Measurements from ENCODE around the gene ATP8A2. TPM values are rescaled to one million over a fixed set of nuclear protein-coding genes. Genes with fewer than 3 reads are reported as not detected.

ATP8A2 gene
- total RNA-seq, 2 experiments from 2014 or later: 0.28 to 0.32 TPM

- CTCF ChIA-PET: interaction anchor here (1.3 kb wide), 1 partner anchor 74 kb away, joined by 3 read pairs; no protein-coding TSS in a partner anchor
- H3K27ac Mint-ChIP-seq: no peak overlapping the region
- H3K9me3 Mint-ChIP-seq (ENCODE audit: low read depth): peaks cover 3% of the 10 kb centered on the region
- peaks cover 5% of the 10 kb centered on the region for H3K36me3 Mint-ChIP-seq
- peaks cover 21% of the 10 kb centered on the region for H3K4me1 Mint-ChIP-seq
- H3K27me3 Mint-ChIP-seq: peaks cover 26% of the 10 kb centered on the region
- DNase-seq: no peak
- no peak for ATAC-seq
- no peak overlapping the region for H3K4me3 Mint-ChIP-seq
These were observed 530.7 kb downstream of the ATP8A2 start for GRCh38 chr13:25902455-25902854.

GRCh38 chr13:25902891-25903341, 531.1 kb downstream of the ATP8A2 start:
- ATAC-seq (peak; percentile 69), DNase-seq (peak; percentile 60)
- Mint-ChIP-seq H3K9me3 (ENCODE audit: low read depth) (no peaks in the 10 kb centered on the region), H3K27ac (no peak overlapping the region), H3K36me3 (peaks cover 4% of the 10 kb centered on the region), H3K4me1 (peaks cover 21% of the 10 kb centered on the region), H3K4me3 (no peak overlapping the region), H3K27me3 (peaks cover 21% of the 10 kb centered on the region)
- CTCF ChIA-PET: no interaction called here

DNA sequence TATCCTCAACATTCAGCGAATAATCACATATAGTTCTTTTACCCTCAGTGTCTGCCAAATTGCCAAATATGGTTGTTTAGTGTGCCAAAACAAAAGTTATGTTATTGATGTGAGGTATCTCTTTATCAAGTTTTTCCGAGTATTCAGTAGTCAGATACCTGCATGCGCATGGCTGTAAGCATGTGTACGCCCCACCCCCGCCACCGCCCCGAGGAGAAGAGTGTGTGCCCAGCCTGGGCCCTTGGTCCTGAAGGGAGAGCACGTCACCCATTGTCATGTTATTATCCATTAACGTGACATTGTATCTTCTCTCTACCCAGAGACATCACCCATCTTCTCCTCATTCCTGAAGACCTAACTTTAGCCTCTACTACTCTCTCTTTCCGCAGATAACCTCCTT, 533.1 kb downstream of the ATP8A2 start:
- H3K27me3 Mint-ChIP-seq: peaks cover 10% of the 10 kb centered on the region
- ATAC-seq (no peak), DNase-seq (no peak)
- H3K4me1 Mint-ChIP-seq: peaks cover 14% of the 10 kb centered on the region
- CTCF ChIA-PET: no interaction called here
- H3K4me3 Mint-ChIP-seq: no peak overlapping the region
- no peaks in the 10 kb centered on the region for H3K36me3 Mint-ChIP-seq
- H3K27ac Mint-ChIP-seq: no peak overlapping the region
- no peaks in the 10 kb centered on the region for H3K9me3 Mint-ChIP-seq (ENCODE audit: low read depth)

DNA sequence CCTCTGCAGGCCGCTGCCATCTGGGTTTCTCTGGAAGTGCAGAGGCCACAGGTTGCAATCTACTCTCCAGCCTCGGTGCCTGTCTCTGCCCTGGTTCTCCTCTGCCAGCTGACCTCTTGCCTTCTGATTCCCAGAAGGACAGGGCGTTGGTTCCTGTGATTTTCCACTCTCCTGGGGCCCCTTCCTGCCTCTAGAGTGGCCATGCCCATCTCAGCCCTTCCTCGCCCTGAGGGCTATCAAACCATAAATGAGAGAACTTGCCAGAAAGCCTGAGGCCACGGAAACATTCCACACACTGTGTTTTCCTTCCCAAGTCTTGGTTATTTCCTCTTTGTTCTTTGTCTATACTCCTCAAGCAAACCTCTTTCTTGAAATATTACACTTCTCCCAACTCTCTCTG, 533.8 kb downstream of the ATP8A2 start:
- peaks cover 9% of the 10 kb centered on the region for H3K4me1 Mint-ChIP-seq
- no peak overlapping the region for H3K4me3 Mint-ChIP-seq
- CTCF ChIA-PET: no interaction called here

DNA sequence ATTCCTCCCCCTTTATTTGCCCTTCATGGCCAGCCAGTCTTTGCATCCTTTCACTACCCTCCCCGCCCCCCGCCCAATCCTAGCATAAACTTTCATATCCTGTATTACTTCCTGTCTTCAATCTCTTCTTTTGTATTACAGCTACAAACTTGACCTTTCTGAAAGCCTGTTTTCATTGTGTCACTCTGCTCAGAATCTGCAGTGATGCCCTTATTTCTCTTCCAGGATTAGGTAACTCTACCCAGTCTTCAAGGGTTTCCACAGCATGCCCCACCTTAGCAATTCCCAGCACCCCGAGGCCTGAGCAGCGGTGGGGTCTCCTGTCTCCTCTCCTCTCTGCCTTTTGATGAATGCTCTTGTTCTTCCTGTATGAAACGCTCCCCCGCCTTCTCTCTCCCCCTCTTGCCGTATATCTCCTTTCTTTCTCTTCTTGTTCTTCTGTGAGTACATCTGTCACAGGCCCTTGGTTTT, 534.5 kb downstream of the ATP8A2 start:
- no peak for DNase-seq
- Mint-ChIP-seq H3K36me3 (no peaks in the 10 kb centered on the region), H3K27ac (no peak overlapping the region), H3K4me3 (no peak overlapping the region), H3K27me3 (no peaks in the 10 kb centered on the region), H3K4me1 (peaks cover 4% of the 10 kb centered on the region), H3K9me3 (ENCODE audit: low read depth) (peaks cover 3% of the 10 kb centered on the region)
- CTCF ChIA-PET: no interaction called here
- ATAC-seq: no peak

More for the DNA sequence above, 533.8 kb downstream of the ATP8A2 start:
- no peak for ATAC-seq
- no peak overlapping the region for H3K27ac Mint-ChIP-seq
- DNase-seq: no peak
- H3K36me3 Mint-ChIP-seq: no peaks in the 10 kb centered on the region
- H3K9me3 Mint-ChIP-seq (ENCODE audit: low read depth): peaks cover 3% of the 10 kb centered on the region
- H3K27me3 Mint-ChIP-seq: peaks cover 5% of the 10 kb centered on the region

DNA sequence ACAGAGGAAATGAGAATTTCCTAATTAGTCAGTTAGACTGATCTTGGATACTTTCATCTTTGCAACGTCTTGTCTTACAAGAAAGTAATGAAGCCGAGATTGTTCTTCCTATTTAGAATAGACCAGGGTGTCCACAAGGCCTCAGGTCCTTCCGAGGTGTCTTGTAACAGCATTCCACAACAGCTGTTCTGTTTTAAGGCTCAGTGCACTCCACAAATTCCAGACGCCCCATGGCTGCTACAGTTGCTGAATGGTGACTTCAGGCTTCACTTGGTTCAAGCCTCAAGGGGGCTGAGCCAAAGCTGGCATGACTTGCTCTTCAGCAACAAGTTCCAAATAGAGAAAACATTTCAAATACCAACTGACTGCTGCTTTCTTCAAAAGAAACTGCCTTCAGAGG, 536.6 kb downstream of the ATP8A2 start:
- Mint-ChIP-seq H3K4me3 (no peak overlapping the region), H3K27ac (no peak overlapping the region), H3K27me3 (peaks cover 4% of the 10 kb centered on the region), H3K9me3 (ENCODE audit: low read depth) (peaks cover 3% of the 10 kb centered on the region), H3K4me1 (no peaks in the 10 kb centered on the region), H3K36me3 (no peaks in the 10 kb centered on the region)
- ATAC-seq (no peak), DNase-seq (no peak)
- CTCF ChIA-PET: no interaction called here

- ATAC-seq: no peak
- no peak for DNase-seq
- Mint-ChIP-seq H3K4me3 (no peak overlapping the region), H3K4me1 (no peaks in the 10 kb centered on the region), H3K36me3 (no peaks in the 10 kb centered on the region), H3K27me3 (peaks cover 14% of the 10 kb centered on the region), H3K9me3 (ENCODE audit: low read depth) (peaks cover 3% of the 10 kb centered on the region), H3K27ac (no peak overlapping the region)
- CTCF ChIA-PET: no interaction called here
These were observed 538.5 kb downstream of the ATP8A2 start for GRCh38 chr13:25910243-25910642.

DNA sequence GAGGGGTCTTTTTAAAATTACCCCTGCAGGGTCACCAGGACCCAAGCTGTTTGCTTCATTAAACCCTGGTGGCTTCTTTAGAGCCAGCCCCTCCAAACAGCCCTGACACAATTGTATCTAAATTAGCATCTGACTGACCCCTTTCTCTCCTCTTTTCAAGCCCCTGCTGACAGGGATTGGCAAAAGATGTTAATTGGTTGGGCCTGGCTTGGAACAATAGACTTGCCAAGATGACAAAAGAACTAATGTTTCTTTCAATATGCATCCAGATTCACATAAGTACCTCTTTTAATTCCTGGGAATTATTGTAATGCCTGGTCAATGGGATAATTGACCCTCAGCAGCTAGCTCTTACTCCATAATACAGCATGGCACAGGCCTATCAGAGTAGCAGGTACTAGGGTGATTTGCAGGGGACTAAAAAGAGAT, 539.2 kb downstream of the ATP8A2 start:
- no peaks in the 10 kb centered on the region for H3K36me3 Mint-ChIP-seq
- CTCF ChIA-PET: no interaction called here
- no peak overlapping the region for H3K4me3 Mint-ChIP-seq
- peaks cover 15% of the 10 kb centered on the region for H3K27me3 Mint-ChIP-seq
- no peak for ATAC-seq
- no peaks in the 10 kb centered on the region for H3K4me1 Mint-ChIP-seq
- no peak overlapping the region for H3K27ac Mint-ChIP-seq
- H3K9me3 Mint-ChIP-seq (ENCODE audit: low read depth): peaks cover 3% of the 10 kb centered on the region
- DNase-seq: no peak

DNA sequence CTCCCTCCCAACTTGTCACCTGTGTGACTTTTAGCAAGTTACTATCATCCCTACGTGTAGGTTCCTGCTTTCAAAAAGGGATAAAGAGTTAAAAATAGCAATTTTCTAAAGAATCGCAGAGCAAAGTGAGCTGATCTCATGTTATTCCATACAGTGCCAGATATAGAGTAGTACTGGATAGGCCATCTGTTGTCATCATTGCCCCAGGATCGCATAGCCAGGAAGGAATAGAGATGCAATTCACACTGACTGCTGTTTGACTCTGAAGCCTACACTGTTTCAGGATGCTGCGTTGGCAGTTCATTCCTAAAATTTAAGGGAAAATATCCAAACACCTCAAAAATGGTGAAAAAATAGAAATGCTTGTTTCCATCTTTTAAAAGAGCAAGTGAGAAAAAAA, 541.2 kb downstream of the ATP8A2 start:
- DNase-seq (no peak), ATAC-seq (no peak)
- CTCF ChIA-PET: no interaction called here
- Mint-ChIP-seq H3K9me3 (ENCODE audit: low read depth) (peaks cover 3% of the 10 kb centered on the region), H3K27me3 (peaks cover 16% of the 10 kb centered on the region), H3K4me1 (no peaks in the 10 kb centered on the region), H3K36me3 (no peaks in the 10 kb centered on the region), H3K27ac (no peak overlapping the region), H3K4me3 (no peak overlapping the region)

DNA sequence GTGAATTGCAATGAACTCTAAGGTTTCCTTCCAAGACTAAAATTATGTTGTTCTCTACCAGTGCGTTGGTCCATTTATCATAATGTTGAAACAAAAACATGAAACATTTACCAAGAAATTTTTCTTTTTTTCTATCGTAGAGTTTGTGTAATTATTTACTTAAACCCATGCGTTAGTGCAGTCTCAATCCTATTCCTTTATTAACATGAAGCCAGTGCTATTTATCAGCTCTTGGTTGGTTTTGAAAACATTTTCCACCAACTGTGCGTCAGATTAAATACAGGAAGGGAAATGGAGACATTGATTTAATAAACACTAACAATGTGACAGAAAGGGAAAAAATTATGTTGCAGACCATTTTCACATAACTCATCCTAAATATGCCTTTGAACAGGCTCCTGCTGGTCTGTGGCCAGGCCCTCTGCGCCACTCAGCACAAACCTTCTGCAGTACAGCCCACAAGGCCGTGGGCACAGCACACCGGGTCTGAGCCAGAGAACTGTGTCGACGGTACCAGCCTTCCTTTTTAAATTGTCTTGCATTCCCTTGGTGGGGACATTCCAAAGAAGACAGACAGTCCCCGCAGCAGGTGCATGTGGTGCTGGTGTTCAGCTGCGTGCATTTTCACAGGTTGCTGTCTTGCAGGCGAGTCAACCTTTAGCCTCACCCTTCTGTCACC, 544.2 kb downstream of the ATP8A2 start:
- Mint-ChIP-seq H3K4me1 (no peaks in the 10 kb centered on the region), H3K9me3 (ENCODE audit: low read depth) (no peaks in the 10 kb centered on the region), H3K4me3 (no peak overlapping the region), H3K27me3 (peaks cover 19% of the 10 kb centered on the region), H3K36me3 (no peaks in the 10 kb centered on the region), H3K27ac (no peak overlapping the region)
- CTCF ChIA-PET: no interaction called here
- DNase-seq (no peak), ATAC-seq (no peak)

DNA sequence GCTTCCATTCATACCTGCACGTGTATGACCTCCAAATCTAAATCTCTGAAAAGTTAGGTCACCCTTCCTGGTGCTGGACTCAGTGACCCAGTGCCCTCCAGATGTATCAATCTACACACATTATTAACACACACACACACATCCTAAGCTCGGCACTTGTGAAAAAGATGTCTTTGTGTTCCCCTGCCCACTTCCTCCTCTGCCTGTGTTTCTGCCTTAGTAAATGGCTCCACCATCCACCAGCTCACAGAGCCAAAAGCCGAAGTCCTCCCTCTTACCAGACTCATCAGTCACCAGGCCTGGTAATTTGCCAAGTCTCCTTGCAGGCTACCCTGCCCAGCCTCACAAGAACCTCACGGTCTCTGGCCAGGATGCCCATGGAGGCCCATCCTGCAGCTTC, 548.5 kb downstream of the ATP8A2 start:
- H3K27ac Mint-ChIP-seq: no peak overlapping the region
- H3K4me3 Mint-ChIP-seq: no peak overlapping the region
- no peaks in the 10 kb centered on the region for H3K9me3 Mint-ChIP-seq (ENCODE audit: low read depth)
- no peaks in the 10 kb centered on the region for H3K36me3 Mint-ChIP-seq
- CTCF ChIA-PET: no interaction called here
- no peak for DNase-seq
- no peaks in the 10 kb centered on the region for H3K4me1 Mint-ChIP-seq
- ATAC-seq: no peak
- H3K27me3 Mint-ChIP-seq: peaks cover 5% of the 10 kb centered on the region

- Mint-ChIP-seq H3K36me3 (no peaks in the 10 kb centered on the region), H3K9me3 (ENCODE audit: low read depth) (no peaks in the 10 kb centered on the region), H3K4me3 (no peak overlapping the region), H3K27me3 (peaks cover 4% of the 10 kb centered on the region), H3K4me1 (no peaks in the 10 kb centered on the region), H3K27ac (no peak overlapping the region)
- no peak for DNase-seq
- no peak for ATAC-seq
- CTCF ChIA-PET: no interaction called here
These were observed 549.2 kb downstream of the ATP8A2 start for GRCh38 chr13:25920931-25921330.

DNA sequence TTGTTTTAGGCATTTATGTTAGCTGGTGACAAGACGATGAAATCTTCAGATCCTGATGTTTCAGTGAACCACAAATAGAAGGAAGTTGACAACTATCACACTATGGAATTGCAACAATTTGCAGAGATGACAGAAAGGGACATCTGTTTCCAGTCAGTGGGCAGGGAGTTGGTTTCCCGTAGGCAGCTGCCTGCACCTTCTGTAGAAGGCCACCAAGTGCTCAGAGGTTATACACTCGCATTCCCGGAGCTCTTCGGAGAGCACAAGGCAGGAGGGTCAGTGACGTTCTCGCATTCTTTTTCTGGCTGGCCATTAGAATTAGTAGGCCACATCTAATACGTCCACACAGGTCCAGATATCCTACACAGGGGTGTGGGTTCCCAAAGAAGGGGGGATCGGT, 550.6 kb downstream of the ATP8A2 start:
- Mint-ChIP-seq H3K27ac (no peak overlapping the region), H3K4me1 (no peaks in the 10 kb centered on the region), H3K9me3 (ENCODE audit: low read depth) (no peaks in the 10 kb centered on the region), H3K4me3 (no peak overlapping the region), H3K36me3 (no peaks in the 10 kb centered on the region), H3K27me3 (peaks cover 4% of the 10 kb centered on the region)
- DNase-seq (no peak), ATAC-seq (no peak)
- CTCF ChIA-PET: no interaction called here

DNA sequence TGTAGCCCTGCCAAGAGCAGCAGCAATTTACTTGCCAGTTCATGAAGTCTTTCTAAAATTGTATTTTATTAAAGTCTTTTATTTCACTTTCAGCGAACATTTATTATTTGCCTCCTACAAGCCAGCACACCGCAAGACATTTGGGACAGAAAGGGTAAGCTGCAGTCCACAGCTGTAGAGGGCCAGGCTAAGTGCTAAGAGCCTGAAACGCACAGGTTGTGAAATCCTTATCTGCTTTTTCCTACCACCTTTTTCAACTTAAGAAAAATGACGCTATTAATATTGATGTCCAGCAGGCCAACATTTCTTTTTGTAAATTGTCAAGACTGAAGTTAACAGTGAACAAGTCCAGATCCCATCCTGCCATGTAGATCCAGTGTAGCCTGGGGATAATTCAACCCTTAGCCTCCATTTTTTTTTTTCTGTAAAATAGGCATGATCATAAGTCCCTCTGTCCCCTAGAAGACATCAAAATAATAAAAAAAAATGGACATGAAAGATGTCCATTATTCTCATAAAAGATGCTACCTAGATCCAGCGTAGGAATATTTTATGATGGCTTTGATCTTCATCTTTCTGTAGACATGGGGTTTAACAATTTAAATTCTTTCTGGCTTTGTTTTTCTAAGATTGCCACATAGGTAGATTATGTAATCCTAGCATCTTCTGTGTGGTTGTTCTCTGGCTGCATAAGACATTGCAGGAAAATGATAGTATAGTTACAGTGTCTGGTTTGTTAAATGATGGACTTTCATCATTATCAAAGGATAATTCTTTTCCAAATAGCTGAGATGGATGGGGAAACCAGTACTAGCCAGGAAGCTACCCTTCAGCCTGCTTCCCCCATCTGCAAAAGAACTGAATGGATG, 551.7 kb downstream of the ATP8A2 start:
- no peaks in the 10 kb centered on the region for H3K27me3 Mint-ChIP-seq
- ATAC-seq (no peak), DNase-seq (no peak)
- H3K9me3 Mint-ChIP-seq (ENCODE audit: low read depth): no peaks in the 10 kb centered on the region
- no peaks in the 10 kb centered on the region for H3K4me1 Mint-ChIP-seq
- no peaks in the 10 kb centered on the region for H3K36me3 Mint-ChIP-seq
- H3K27ac Mint-ChIP-seq: no peak overlapping the region
- no peak overlapping the region for H3K4me3 Mint-ChIP-seq
- CTCF ChIA-PET: no interaction called here
